IPS DF 6.9 (cell line): ENCODE results near the gene SETBP1.
"Not testable (repeated sequence)": the region's sequence is repeated elsewhere in the genome, so short reads cannot be mapped to it uniquely, and the experiment has no call there.

Experiments
- DNase-seq: peaks from one replicate; pipeline ENCODE4 v3.0.0-alpha.2; 2013; ENCODE audit warnings: low read depth, low spot score
- H3K27ac ChIP-seq: one replicate; pipeline ENCODE4 v1.5.1; 2013; ENCODE audit warnings: low read length, control low read depth
- H3K27me3 ChIP-seq: 2 replicates; pipeline ENCODE4 v1.6.1; 2013; ENCODE audit warnings: mild to moderate bottlenecking, low read length; ENCODE audit not compliant: control insufficient read depth, insufficient read depth
- H3K36me3 ChIP-seq: 2 replicates; pipeline ENCODE4 v1.6.1; 2013; ENCODE audit warnings: low read length; ENCODE audit not compliant: control insufficient read depth, insufficient read depth
- H3K4me1 ChIP-seq: 2 replicates; pipeline ENCODE4 v1.6.1; 2013; ENCODE audit warnings: low read length; ENCODE audit not compliant: control insufficient read depth, insufficient read depth
- H3K4me3 ChIP-seq: 2 replicates; pipeline ENCODE4 v1.5.1; 2013; ENCODE audit warnings: mild to moderate bottlenecking, low read length
- H3K9me3 ChIP-seq: 2 replicates; pipeline ENCODE4 v1.6.1; 2013; ENCODE audit warnings: low read length, inconsistent platforms; ENCODE audit not compliant: control insufficient read depth, insufficient read depth
- WGBS: extraction: QIAGEN DNeasy Blood & Tissue Kit; methylation state at CpG from one replicate; pipeline ENCODE4 v1.1.7; 2013; ENCODE audit warnings: mixed read lengths, missing lambda C conversion rate; ENCODE audit not compliant: insufficient read length, insufficient coverage; 5-methylcytosine and 5-hydroxymethylcytosine counted together

SETBP1 gene

DNA sequence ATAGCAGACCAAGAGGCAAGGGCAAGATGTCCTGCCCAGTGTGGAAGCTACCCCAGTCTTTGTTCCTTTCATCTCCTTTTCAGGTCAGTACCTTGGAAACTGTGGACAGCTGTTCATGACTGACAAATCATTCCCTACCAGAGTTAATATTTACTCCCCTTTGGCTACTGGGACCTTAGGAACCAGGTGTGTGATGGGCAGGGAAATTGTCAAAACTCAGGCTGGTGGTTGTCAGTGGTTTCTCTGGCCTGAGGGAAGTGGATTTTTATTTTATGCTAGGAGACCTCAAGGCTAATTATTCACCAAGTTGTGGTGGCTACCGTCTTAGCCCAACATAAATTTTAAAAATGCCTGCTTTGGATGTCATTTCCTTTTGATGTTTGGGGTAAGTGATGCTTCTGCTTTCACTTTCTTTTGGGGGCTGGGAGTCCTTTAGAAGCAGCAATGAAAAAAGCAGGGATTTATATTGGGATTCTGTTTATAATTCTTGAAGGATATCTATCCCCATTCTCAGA, 119.3 kb downstream of the SETBP1 start:
- Histone ChIP-seq H3K27me3 (no peaks in the 10 kb centered on the region), H3K4me1 (no peaks in the 10 kb centered on the region), H3K27ac (no peak overlapping the region), H3K36me3 (no peaks in the 10 kb centered on the region), H3K4me3 (no peak overlapping the region), H3K9me3 (no peaks in the 10 kb centered on the region)
- no peak for DNase-seq
- no CpG with 5 or more reads among the region's 1 CpG for WGBS

DNA sequence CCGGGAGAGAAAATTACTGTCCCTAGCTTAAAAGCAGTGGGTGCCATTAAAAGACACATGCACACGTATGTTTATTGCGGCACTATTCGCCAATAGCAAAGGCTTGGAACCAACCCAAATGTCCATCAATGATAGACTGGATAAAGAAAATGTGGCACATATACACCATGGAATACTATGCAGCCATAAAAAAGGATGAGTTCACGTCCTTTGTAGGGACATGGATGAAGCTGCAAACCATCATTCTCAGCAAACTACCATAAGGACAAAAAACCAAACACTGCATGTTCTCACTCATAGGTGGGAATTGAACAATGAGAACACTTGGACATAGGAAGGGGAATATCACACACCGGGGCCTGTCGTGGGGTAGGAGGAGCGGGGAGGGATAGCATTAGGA, 120.1 kb downstream of the SETBP1 start:
- DNase-seq, H3K4me3 ChIP-seq, H3K9me3 ChIP-seq, H3K4me1 ChIP-seq, H3K27ac ChIP-seq, H3K27me3 ChIP-seq, H3K36me3 ChIP-seq: not testable (repeated sequence)
- WGBS, result no CpG with 5 or more reads among the region's 8 CpGs

DNA sequence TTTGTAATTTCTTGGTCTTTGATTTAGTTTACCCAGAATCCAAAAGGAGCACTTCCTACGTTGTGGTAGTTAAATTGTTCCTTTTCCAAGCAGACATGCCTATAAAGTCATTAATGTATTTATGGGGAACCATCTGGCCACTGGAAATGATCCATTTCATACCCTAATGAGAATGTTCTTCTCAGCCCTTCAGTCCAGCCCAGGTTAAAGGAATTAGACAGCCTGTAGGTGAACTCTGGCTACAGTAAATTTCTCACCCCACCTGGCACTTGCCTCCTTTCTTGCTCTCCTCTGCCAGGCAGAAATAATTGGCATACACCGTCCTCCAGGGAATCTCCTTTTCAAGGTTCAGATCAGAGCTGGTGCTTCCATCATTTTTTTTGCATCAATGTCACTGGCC, 121.1 kb downstream of the SETBP1 start:
- no peak for DNase-seq
- H3K9me3 ChIP-seq, result no peaks in the 10 kb centered on the region
- no CpG with 5 or more reads among the region's 2 CpGs for WGBS
- H3K4me3 ChIP-seq, result no peak overlapping the region
- no peaks in the 10 kb centered on the region for H3K27me3 ChIP-seq
- no peaks in the 10 kb centered on the region for H3K36me3 ChIP-seq
- no peaks in the 10 kb centered on the region for H3K4me1 ChIP-seq
- H3K27ac ChIP-seq, result no peak overlapping the region

DNA sequence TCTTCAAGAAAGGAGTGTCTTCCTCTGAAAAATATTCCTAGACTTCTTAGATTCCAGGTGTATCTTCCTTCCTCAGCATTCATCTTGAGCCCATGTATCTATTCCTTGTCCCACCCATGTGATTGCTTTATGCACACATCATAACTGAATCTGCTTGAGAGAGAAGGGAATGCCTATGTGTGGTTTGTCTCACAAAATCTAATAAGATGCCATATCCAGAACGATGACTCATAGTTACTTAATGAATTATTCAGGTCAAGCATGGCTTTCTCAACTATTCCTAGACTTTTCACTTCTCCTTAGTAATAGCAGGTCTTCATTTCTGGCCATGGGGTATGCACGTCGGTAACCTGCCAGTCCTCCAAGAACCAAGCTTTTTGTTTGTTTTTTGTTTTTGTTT, 121.8 kb downstream of the SETBP1 start:
- no CpG with 5 or more reads among the region's 3 CpGs for WGBS
- H3K36me3 ChIP-seq, result no peaks in the 10 kb centered on the region
- H3K27me3 ChIP-seq, result no peaks in the 10 kb centered on the region
- no peaks in the 10 kb centered on the region for H3K4me1 ChIP-seq
- no peak for DNase-seq
- no peak overlapping the region for H3K4me3 ChIP-seq
- H3K27ac ChIP-seq, result no peak overlapping the region
- H3K9me3 ChIP-seq, result no peaks in the 10 kb centered on the region

DNA sequence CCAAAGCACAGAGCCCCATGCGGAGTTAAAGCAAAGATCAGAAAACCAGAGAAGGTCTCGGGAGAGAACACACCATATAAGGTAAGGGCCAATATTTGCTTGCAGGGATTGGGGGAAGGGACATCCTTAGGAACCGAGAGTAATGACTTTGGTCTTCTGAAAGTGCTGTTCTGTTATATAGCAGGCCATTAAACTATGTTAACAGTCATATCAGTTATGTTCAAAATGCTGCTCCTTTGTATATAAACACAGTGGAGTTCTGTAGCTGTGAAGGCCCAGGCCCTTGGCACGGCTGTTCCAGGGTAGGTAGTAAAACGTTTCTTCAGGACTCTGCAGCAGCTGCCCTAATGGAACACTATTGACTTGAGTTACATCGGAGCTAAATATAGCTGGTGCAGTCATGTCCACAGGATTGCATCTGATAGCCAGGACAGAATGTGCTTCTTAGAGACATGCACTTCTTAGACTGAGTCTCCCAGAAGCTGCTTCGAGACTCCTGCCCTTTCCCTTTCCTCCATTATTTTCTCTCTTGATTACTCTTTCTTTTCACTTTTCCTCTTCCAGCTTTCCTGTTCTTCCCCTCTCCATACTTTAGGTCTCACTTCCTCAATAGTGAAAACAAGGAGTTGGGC, 122.4 kb downstream of the SETBP1 start:
- H3K27me3 ChIP-seq, result no peaks in the 10 kb centered on the region
- WGBS, result no CpG with 5 or more reads among the region's 7 CpGs
- no peak overlapping the region for H3K4me3 ChIP-seq
- no peak for DNase-seq
- H3K4me1 ChIP-seq, result no peaks in the 10 kb centered on the region
- no peak overlapping the region for H3K27ac ChIP-seq
- no peaks in the 10 kb centered on the region for H3K9me3 ChIP-seq
- H3K36me3 ChIP-seq, result no peaks in the 10 kb centered on the region

DNA sequence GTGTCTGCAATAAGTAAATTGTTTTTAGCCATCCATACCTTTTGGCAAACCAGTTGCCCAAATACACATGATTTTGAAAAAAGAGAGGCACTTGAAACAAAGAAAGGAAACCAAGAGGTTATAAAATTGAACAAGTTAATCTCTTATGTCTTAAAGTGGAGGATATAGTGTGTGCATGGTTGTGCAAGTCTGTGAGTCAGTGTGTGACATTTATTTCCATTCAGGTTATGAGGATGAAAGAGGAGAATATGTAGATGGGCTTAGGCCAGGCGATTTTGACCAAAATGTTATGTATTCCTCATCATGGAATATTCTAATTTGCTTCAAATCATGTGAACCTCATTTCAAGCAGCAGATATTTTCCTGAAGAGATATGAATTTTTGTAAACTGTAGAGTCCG, 123.3 kb downstream of the SETBP1 start:
- no CpG with 5 or more reads among the region's 2 CpGs for WGBS
- H3K9me3 ChIP-seq, result no peaks in the 10 kb centered on the region
- no peak for DNase-seq
- H3K4me1 ChIP-seq, result no peaks in the 10 kb centered on the region
- H3K4me3 ChIP-seq, result no peak overlapping the region
- H3K27me3 ChIP-seq, result no peaks in the 10 kb centered on the region
- H3K27ac ChIP-seq, result no peak overlapping the region
- H3K36me3 ChIP-seq, result no peaks in the 10 kb centered on the region

DNA sequence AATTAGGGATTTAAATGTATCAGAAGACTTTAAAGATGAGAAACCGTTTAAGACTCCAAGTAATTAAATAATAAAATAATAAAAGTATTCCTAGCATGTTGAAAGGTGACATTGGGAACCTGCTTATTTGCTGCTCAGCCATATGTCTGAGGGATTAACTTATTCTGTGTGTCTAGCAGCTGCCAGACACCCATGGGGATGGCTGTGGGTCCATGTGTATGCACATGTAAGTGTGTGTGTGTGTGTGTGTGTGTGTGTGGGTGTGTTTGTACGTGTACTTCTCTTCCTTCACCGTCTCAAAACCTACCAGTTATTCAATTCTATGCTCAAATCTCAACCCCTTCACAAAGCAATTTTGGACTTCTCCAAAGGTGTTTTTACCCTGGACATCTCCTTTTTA, 124.5 kb downstream of the SETBP1 start:
- Histone ChIP-seq H3K9me3 (no peaks in the 10 kb centered on the region), H3K27me3 (no peaks in the 10 kb centered on the region), H3K4me1 (no peaks in the 10 kb centered on the region), H3K27ac (no peak overlapping the region), H3K36me3 (no peaks in the 10 kb centered on the region), H3K4me3 (no peak overlapping the region)
- WGBS, result no CpG with 5 or more reads among the region's 3 CpGs
- no peak for DNase-seq

DNA sequence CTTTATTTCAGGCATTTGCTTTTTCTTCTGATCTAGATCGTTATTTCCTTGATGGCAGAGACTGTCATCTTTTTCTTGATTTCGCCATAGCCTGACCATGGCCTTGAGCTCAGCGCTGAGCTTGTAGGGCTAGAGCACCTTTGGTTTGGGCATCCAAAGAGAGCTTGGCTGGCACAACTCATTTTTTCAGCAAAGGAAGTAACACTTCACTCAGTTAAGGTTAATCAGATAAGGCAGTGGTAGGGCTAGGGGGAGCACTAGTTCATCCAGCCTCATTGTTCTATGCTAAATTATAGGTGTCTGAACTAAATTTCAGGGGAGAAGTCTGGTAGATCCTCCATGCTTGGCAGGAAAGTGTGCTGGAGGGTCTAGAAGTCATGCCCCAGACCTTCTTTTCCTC, 125.0 kb downstream of the SETBP1 start:
- H3K36me3 ChIP-seq, result no peaks in the 10 kb centered on the region
- no peak overlapping the region for H3K27ac ChIP-seq
- H3K4me1 ChIP-seq, result no peaks in the 10 kb centered on the region
- DNase-seq, result no peak
- no CpG with 5 or more reads among the region's 3 CpGs for WGBS
- no peaks in the 10 kb centered on the region for H3K27me3 ChIP-seq
- no peak overlapping the region for H3K4me3 ChIP-seq
- no peaks in the 10 kb centered on the region for H3K9me3 ChIP-seq

DNA sequence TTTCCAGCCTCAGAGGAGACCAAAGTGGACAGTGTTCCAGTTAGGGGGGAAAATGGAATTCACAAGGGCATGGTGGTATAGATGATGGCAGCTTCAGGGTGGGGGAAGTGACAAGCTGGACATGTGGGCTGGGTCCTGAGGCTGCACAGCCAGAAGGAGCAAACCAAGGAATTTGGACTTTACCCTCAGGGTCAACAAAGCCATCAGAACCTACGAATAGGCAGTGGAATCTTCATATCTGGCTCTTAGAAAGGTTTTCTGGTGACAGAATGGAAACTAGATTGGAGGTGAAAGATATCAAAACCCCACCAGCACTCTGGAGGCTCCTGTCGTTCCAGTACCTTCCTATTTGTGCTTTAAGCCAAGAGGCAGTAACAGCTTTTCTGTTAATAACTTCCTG, 127.1 kb downstream of the SETBP1 start:
- no peaks in the 10 kb centered on the region; the same call in 1 of the 2 replicates for H3K4me1 ChIP-seq
- no peak overlapping the region for H3K27ac ChIP-seq
- no peaks in the 10 kb centered on the region for H3K27me3 ChIP-seq
- no peak overlapping the region for H3K4me3 ChIP-seq
- H3K9me3 ChIP-seq, result no peaks in the 10 kb centered on the region
- H3K36me3 ChIP-seq, result no peaks in the 10 kb centered on the region
- no peak for DNase-seq
- WGBS, result no CpG with 5 or more reads among the region's 2 CpGs

DNA sequence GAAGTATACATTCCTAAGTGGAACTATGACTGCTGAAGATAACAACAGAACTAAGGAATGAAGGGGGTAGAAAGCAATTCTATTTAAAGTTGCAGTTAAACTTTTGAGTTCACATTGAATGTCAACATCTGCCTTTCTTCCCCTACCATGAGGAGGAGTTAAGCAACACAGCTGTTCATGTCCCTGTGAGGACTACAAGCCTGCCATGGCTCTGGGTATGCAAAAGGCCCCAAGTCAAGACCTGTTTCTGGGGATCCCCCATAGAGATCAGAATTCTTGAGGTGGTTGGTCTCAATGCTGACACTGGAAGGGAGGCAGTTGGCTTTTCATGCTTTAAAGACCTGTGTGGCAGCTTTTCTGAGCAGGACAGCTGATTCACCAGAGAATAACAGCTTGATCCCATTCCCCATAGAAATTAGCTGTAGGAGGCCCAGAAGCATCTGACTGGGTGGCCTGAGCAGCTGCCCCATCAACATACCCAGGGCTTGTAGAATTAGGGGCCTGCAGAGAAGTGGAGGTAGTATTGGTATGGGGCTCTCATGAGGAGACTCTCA, 131.0 kb downstream of the SETBP1 start:
- no peaks in the 10 kb centered on the region for H3K9me3 ChIP-seq
- H3K4me1 ChIP-seq, result no peaks in the 10 kb centered on the region; the same call in 1 of the 2 replicates
- no peak overlapping the region for H3K4me3 ChIP-seq
- DNase-seq, result no peak
- H3K27ac ChIP-seq, result no peak overlapping the region
- H3K36me3 ChIP-seq, result no peaks in the 10 kb centered on the region
- no peaks in the 10 kb centered on the region for H3K27me3 ChIP-seq

DNA sequence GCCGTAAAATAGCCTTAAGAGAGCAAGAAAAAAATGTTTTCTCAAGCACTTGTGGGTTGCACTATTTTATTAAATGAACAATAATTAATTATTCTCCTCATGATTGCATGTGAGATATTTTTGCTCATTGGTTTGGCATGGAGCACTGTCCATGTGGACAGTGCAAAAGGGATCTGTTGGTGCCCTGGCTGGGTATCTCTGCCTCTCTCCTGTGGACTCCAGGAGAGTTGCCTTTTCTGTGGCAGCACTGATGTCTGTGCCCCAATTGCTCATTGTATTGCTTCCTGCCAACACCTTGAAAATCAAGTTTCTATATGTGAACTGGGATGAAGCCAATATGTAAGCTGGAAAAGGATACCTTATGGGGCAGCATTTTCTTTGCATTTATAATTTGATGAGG, 131.7 kb downstream of the SETBP1 start:
- Histone ChIP-seq H3K4me1 (no peaks in the 10 kb centered on the region; the same call in 1 of the 2 replicates), H3K27me3 (no peaks in the 10 kb centered on the region), H3K27ac (no peak overlapping the region), H3K4me3 (no peak overlapping the region), H3K9me3 (no peaks in the 10 kb centered on the region), H3K36me3 (no peaks in the 10 kb centered on the region)
- DNase-seq, result no peak
- no CpG with 5 or more reads among the region's 1 CpG for WGBS
